BE2C (cell line): ENCODE measurements around the gene TIAM2.
A peak's percentile ranks its signal among the peaks of the same experiment; 100 is the strongest.

ENCODE experiments used
- DNase-seq: peaks from one replicate; pipeline ENCODE4 v3.0.0-alpha.2; 2020
- H3K27me3 ChIP-seq: fragments of 250-450 bp; sonication (Bioruptor Pico); 2 replicates; pipeline ENCODE4 v1.5.1; 2020; ENCODE audit warnings: mild to moderate bottlenecking
- H3K36me3 ChIP-seq: fragments of 250-450 bp; sonication (Bioruptor Pico); 2 replicates; pipeline ENCODE4 v1.5.1; 2020; ENCODE audit warnings: mild to moderate bottlenecking
- H3K4me1 ChIP-seq: fragments of 250-450 bp; sonication (Bioruptor Pico); 2 replicates; pipeline ENCODE4 v1.5.1; 2020
- H3K4me3 ChIP-seq: 2 replicates; pipeline ENCODE4 v1.5.1; 2011; ENCODE audit warnings: low read depth, low read length
- H3K9me3 ChIP-seq: fragments of 250-450 bp; sonication (Bioruptor Pico); 2 replicates; pipeline ENCODE4 v1.5.1; 2020
- CTCF ChIP-seq: IDR thresholded peaks from 2 replicates; pipeline ENCODE4 v1.5.1; 2012; ENCODE audit warnings: mild to moderate bottlenecking, low read depth, low read length

Gene TIAM2

GRCh38 chr6:154994836-154995253, 270 bp upstream of the TIAM2 start:
- no peaks in the 10 kb centered on the region for H3K27me3 ChIP-seq
- H3K36me3 ChIP-seq: no peaks in the 10 kb centered on the region
- DNase-seq: no peak
- TF ChIP-seq CTCF: no peak
- H3K4me1 ChIP-seq: no peaks in the 10 kb centered on the region
- no peaks in the 10 kb centered on the region for H3K9me3 ChIP-seq
- H3K4me3 ChIP-seq: peak overlapping the region; percentile 82

- Histone ChIP-seq H3K4me1 (no peaks in the 10 kb centered on the region), H3K9me3 (no peaks in the 10 kb centered on the region), H3K27me3 (no peaks in the 10 kb centered on the region), H3K4me3 (peak overlapping the region; percentile 82), H3K36me3 (no peaks in the 10 kb centered on the region)
- TF ChIP-seq CTCF: no peak; the same call in 1 of the 2 replicates
- no peak for DNase-seq
Measured at GRCh38 chr6:154996016-154996590, 988 bp downstream of the TIAM2 start.

GRCh38 chr6:154996841-154997311, 1.8 kb downstream of the TIAM2 start:
- H3K4me1 ChIP-seq: no peaks in the 10 kb centered on the region
- H3K27me3 ChIP-seq: no peaks in the 10 kb centered on the region
- DNase-seq: no peak
- TF ChIP-seq CTCF: no peak
- no peaks in the 10 kb centered on the region for H3K36me3 ChIP-seq
- H3K4me3 ChIP-seq: no peak overlapping the region
- H3K9me3 ChIP-seq: no peaks in the 10 kb centered on the region

- Histone ChIP-seq H3K27me3 (no peaks in the 10 kb centered on the region), H3K4me3 (no peak overlapping the region), H3K9me3 (no peaks in the 10 kb centered on the region), H3K36me3 (no peaks in the 10 kb centered on the region), H3K4me1 (peaks cover 4% of the 10 kb centered on the region; the same call in 1 of the 2 replicates)
- DNase-seq: no peak
- TF ChIP-seq CTCF: no peak
Measured at GRCh38 chr6:154998855-154999254, 3.7 kb downstream of the TIAM2 start.

GRCh38 chr6:155001482-155001881, 6.4 kb downstream of the TIAM2 start:
- H3K4me3 ChIP-seq: no peak overlapping the region
- no peak for TF ChIP-seq CTCF
- no peaks in the 10 kb centered on the region for H3K9me3 ChIP-seq
- H3K36me3 ChIP-seq: no peaks in the 10 kb centered on the region
- no peak for DNase-seq
- no peaks in the 10 kb centered on the region for H3K27me3 ChIP-seq
- peaks cover 4% of the 10 kb centered on the region; the same call in 1 of the 2 replicates for H3K4me1 ChIP-seq

- Histone ChIP-seq H3K27me3 (no peaks in the 10 kb centered on the region), H3K4me3 (no peak overlapping the region)
Measured at GRCh38 chr6:155001934-155002333, 6.8 kb downstream of the TIAM2 start.

More at GRCh38 chr6:155001934-155002333, 6.8 kb downstream of the TIAM2 start:
- no peak for DNase-seq
- no peak for TF ChIP-seq CTCF
- Histone ChIP-seq H3K36me3 (no peaks in the 10 kb centered on the region), H3K9me3 (no peaks in the 10 kb centered on the region), H3K4me1 (peaks cover 4% of the 10 kb centered on the region; the same call in 1 of the 2 replicates)
